OCI-LY7 (cell line): ENCODE data around the gene MRPL55. TPM values are rescaled to one million over a fixed set of nuclear protein-coding genes. Genes with fewer than 3 reads are reported as not detected.

ENCODE experiments used
- BruUV-seq: library from RNA; stranded (reverse); fragments of 400-500 nt; replicated peaks from 2 replicates; lab custom pipeline; 2021; lab: Mats Ljungman, UMichigan
- CTCF ChIA-PET: fragments of 300-600 bp; sonication (Branson Sonifier 250); formaldehyde crosslinking; loops from one replicate; lab custom pipeline; 2022; ENCODE audit warnings: antibody characterized with exemption; ENCODE audit not compliant: unreplicated experiment; lab: Charles Lee
- POLR2A ChIA-PET: fragments of 300-600 bp; sonication (Branson Sonifier 250); formaldehyde crosslinking; loops from one replicate; lab custom pipeline; 2022; ENCODE audit warnings: antibody characterized with exemption; lab: Charles Lee
- DNase-seq: peaks from one replicate; pipeline ENCODE4 v3.0.0-alpha.2; 2015; ENCODE audit warnings: low spot score
- H2AFZ ChIP-seq: fragments of 200-600 bp; sonication (generic), shearing (Covaris generic); 2 replicates; pipeline ENCODE4 v1.6.1; 2014; ENCODE audit warnings: mild to moderate bottlenecking, antibody characterized with exemption, low read length, moderate library complexity
- H3K27ac ChIP-seq: fragments of 200-600 bp; sonication (generic); 2 replicates; pipeline ENCODE4 v1.5.1; 2014; ENCODE audit warnings: mixed run types, low read depth, mild to moderate bottlenecking, moderate library complexity, low read length, inconsistent platforms; ENCODE audit not compliant: poor library complexity, severe bottlenecking
- H3K36me3 ChIP-seq: fragments of 200-600 bp; sonication (generic); 2 replicates; pipeline ENCODE4 v1.6.1; 2014; ENCODE audit warnings: mild to moderate bottlenecking, antibody characterized with exemption, low read length, moderate library complexity, mixed read lengths; ENCODE audit not compliant: insufficient read depth
- H3K4me1 ChIP-seq: fragments of 200-600 bp; sonication (generic); 2 replicates; pipeline ENCODE4 v1.5.1; 2014; ENCODE audit warnings: mild to moderate bottlenecking, low read length; ENCODE audit not compliant: insufficient read depth, poor library complexity, severe bottlenecking
- H3K4me2 ChIP-seq: fragments of 200-600 bp; sonication (generic); 2 replicates; pipeline ENCODE4 v1.6.1; 2014; ENCODE audit warnings: mild to moderate bottlenecking, low read length
- H3K4me3 ChIP-seq: fragments of 200-600 bp; sonication (generic); 2 replicates; pipeline ENCODE4 v1.5.1; 2014; ENCODE audit warnings: mild to moderate bottlenecking, low read depth, low read length; ENCODE audit not compliant: poor library complexity, severe bottlenecking
- H3K79me2 ChIP-seq: fragments of 200-600 bp; sonication (generic); 2 replicates; pipeline ENCODE4 v1.6.1; 2016; ENCODE audit warnings: low read depth, mild to moderate bottlenecking, low read length, moderate library complexity, mixed read lengths; ENCODE audit not compliant: insufficient read depth
- H3K9me2 ChIP-seq: fragments of 200-600 bp; sonication (generic); 2 replicates; pipeline ENCODE4 v1.6.1; 2016; ENCODE audit warnings: mild to moderate bottlenecking, low read length, mixed read lengths; ENCODE audit not compliant: insufficient read depth
- H3K9me3 ChIP-seq: fragments of 200-600 bp; sonication (generic); 2 replicates; pipeline ENCODE4 v1.6.1; 2014; ENCODE audit warnings: mild to moderate bottlenecking, mixed run types, low read length, mixed read lengths
- H4K20me1 ChIP-seq: fragments of 200-600 bp; sonication (generic); 2 replicates; pipeline ENCODE4 v1.6.1; 2014; ENCODE audit warnings: mild to moderate bottlenecking, antibody characterized with exemption, low read length, moderate library complexity, mixed read lengths; ENCODE audit not compliant: insufficient read depth
- EZH2phosphoT487 ChIP-seq: fragments of 200-600 bp; sonication (generic); IDR thresholded peaks from 2 replicates; pipeline ENCODE4 v1.6.1; 2018; ENCODE audit warnings: low read depth, borderline replicate concordance, mild to moderate bottlenecking, mixed run types, antibody characterized with exemption, low read length, moderate library complexity, mixed read lengths
- intact Hi-C: fragments of 100-400 bp; cut with micrococcal nuclease; formaldehyde crosslinking; loops from one replicate; pipeline ENCODE4 v1.10.0; 2022; ENCODE audit not compliant: unreplicated experiment
- total RNA-seq, 2 experiments: library from RNA; depleted of rRNA in 1 of 2; stranded (reverse); fragments of >200 nt in 1 of 2; shearing (Covaris generic) in 1 of 2; gene quantifications; 2 replicates each; pipeline ENCODE4 v1.2.3, GENCODE V29; 2014 to 2022
- TF ChIP-seq, protein P1 (sequence below): fragments of 200-600 bp; sonication (generic); conservative IDR thresholded peaks from 2 replicates; pipeline ENCODE4 v1.5.1; 2014; ENCODE audit warnings: mild to moderate bottlenecking, antibody characterized with exemption, low read length, moderate library complexity, mixed read lengths

MRPL55 gene
- total RNA-seq, 2 experiments from 2014 or later, result 50.0 to 92.8 TPM

DNA sequence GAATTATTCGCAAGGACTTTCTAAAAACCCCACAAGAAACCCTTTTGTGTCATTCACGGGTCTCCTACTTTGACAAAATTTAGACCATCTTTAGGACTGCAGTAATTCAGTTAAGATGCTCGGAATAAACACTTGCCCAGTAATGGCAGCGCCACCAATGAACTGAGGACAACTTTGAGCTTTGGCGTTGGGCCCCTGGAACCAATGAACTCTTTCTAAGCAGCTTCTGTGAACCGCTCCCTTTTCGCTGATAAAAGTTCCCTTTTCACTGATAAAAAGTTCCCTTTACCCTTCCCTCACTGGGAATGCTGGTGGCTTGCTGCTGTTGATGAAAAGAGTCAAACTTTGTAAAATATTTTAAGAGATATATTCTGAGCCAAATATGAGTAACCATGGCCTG is 1.5 kb upstream of the MRPL55 start:
- POLR2A ChIA-PET, result interaction anchor here (1.1 kb wide), 1 partner anchor 8 kb away, joined by 3 read pairs; no protein-coding TSS in a partner anchor
- peaks cover 14% of the 10 kb centered on the region for H3K4me1 ChIP-seq
- H4K20me1 ChIP-seq, result no peaks in the 10 kb centered on the region
- peaks cover 8% of the 10 kb centered on the region for H3K79me2 ChIP-seq
- H2AFZ ChIP-seq, result no peak overlapping the region
- no TSS peak for BruUV-seq
- CTCF ChIA-PET, result no interaction called here
- DNase-seq, result no peak
- no peaks in the 10 kb centered on the region for H3K9me3 ChIP-seq
- no peak overlapping the region for H3K4me2 ChIP-seq
- H3K9me2 ChIP-seq, result no peaks in the 10 kb centered on the region
- intact Hi-C loops, result no loop called here
- TF ChIP-seq, protein P1, sequence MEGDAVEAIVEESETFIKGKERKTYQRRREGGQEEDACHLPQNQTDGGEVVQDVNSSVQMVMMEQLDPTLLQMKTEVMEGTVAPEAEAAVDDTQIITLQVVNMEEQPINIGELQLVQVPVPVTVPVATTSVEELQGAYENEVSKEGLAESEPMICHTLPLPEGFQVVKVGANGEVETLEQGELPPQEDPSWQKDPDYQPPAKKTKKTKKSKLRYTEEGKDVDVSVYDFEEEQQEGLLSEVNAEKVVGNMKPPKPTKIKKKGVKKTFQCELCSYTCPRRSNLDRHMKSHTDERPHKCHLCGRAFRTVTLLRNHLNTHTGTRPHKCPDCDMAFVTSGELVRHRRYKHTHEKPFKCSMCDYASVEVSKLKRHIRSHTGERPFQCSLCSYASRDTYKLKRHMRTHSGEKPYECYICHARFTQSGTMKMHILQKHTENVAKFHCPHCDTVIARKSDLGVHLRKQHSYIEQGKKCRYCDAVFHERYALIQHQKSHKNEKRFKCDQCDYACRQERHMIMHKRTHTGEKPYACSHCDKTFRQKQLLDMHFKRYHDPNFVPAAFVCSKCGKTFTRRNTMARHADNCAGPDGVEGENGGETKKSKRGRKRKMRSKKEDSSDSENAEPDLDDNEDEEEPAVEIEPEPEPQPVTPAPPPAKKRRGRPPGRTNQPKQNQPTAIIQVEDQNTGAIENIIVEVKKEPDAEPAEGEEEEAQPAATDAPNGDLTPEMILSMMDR, result no peak
- no peak for TF ChIP-seq EZH2phosphoT487
- peaks cover 10% of the 10 kb centered on the region; the same call in 1 of the 2 replicates for H3K36me3 ChIP-seq
- H3K27ac ChIP-seq, result no peak overlapping the region
- no peak overlapping the region for H3K4me3 ChIP-seq

DNA sequence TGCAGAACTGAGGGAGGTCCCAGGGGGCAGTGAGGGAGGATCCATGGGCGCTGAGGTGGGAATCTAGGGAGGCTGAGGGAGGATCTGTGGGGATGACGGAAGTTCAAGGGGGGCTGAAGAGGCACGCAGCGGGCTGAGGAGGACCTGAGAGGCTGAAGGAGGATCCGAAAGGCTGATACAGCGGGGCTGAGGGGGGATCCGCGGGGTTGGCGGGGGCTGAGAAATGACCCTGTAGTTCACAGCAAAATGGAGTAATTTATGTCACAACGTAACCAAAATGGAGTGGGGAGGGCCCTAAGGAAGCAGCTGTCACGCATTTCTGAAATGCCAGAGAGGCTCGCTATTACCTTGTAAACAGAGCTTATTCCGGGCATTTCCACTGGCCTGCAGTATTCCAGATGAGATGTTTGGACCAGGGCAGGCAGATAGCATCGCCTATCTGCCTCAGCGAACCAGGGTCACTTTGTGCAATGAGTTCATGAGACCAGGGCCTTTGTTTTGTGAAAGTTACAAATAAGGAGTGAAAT is 926 bp upstream of the MRPL55 start:
- no TSS peak for BruUV-seq
- Histone ChIP-seq H3K4me2 (peak overlapping the region; percentile 99), H3K4me3 (peak overlapping the region; percentile 93), H2AFZ (peak overlapping the region; percentile 76), H3K79me2 (peaks cover 8% of the 10 kb centered on the region), H3K36me3 (peaks cover 10% of the 10 kb centered on the region; the same call in 1 of the 2 replicates), H3K27ac (no peak overlapping the region), H4K20me1 (no peaks in the 10 kb centered on the region), H3K4me1 (peaks cover 14% of the 10 kb centered on the region), H3K9me2 (no peaks in the 10 kb centered on the region), H3K9me3 (no peaks in the 10 kb centered on the region)
- intact Hi-C loops, result no loop called here
- no peak for DNase-seq
- CTCF ChIA-PET, result interaction anchor here (0.6 kb wide), 1 partner anchor 115 kb away, joined by 4 read pairs; no protein-coding TSS in a partner anchor
- TF ChIP-seq, protein P1, result no peak
- TF ChIP-seq EZH2phosphoT487, result no peak
- POLR2A ChIA-PET, result interaction anchor here (0.9 to 1.6 kb wide), 3 partner anchors 9 to 349 kb away, joined by 3 to 7 read pairs (median 3); no protein-coding TSS in a partner anchor

- H4K20me1 ChIP-seq, result no peaks in the 10 kb centered on the region
- peak overlapping the region; percentile 54 for H2AFZ ChIP-seq
- TSS peak; percentile 84 for BruUV-seq
- TF ChIP-seq, protein P1, result no peak
- no peak for TF ChIP-seq EZH2phosphoT487
- no peak overlapping the region for H3K27ac ChIP-seq
- peaks cover 23% of the 10 kb centered on the region for H3K4me1 ChIP-seq
- H3K9me2 ChIP-seq, result no peaks in the 10 kb centered on the region
- POLR2A ChIA-PET, result interaction anchor here (1.6 kb wide), 2 partner anchors 26 to 350 kb away, joined by 5 to 7 read pairs; partner anchors contain the start of gene ARF1
- no peak for DNase-seq
- intact Hi-C loops, result no loop called here
- H3K4me2 ChIP-seq, result peak overlapping the region; percentile 99
- no peaks in the 10 kb centered on the region for H3K9me3 ChIP-seq
- peak overlapping the region; percentile 93 for H3K4me3 ChIP-seq
- H3K36me3 ChIP-seq, result peaks cover 10% of the 10 kb centered on the region; the same call in 1 of the 2 replicates
- CTCF ChIA-PET, result no interaction called here
- peaks cover 8% of the 10 kb centered on the region for H3K79me2 ChIP-seq
These were observed 392 bp downstream of the MRPL55 start for GRCh38 chr1:228108742-228109072.
